Glutamatergic neuron (in vitro differentiated cells): ENCODE results near the gene RAD51B. TPM values are rescaled to one million over a fixed set of nuclear protein-coding genes. Genes with fewer than 3 reads are reported as not detected.

Source experiments
- DNase-seq: peaks from one replicate; pipeline ENCODE4 v3.0.0; 2022
- H3K27ac Mint-ChIP-seq: one replicate; pipeline ENCODE4 v1.8.0; 2020; ENCODE audit warnings: mild to moderate bottlenecking, mixed read lengths, inconsistent platforms; ENCODE audit not compliant: unreplicated experiment
- H3K27me3 Mint-ChIP-seq: one replicate; pipeline ENCODE4 v1.8.0; 2020; ENCODE audit warnings: mild to moderate bottlenecking, moderate library complexity, mixed read lengths, inconsistent platforms; ENCODE audit not compliant: unreplicated experiment
- H3K36me3 Mint-ChIP-seq: one replicate; pipeline ENCODE4 v1.8.0; 2020; ENCODE audit warnings: mild to moderate bottlenecking, mixed read lengths, inconsistent platforms; ENCODE audit not compliant: unreplicated experiment
- H3K4me1 Mint-ChIP-seq: one replicate; pipeline ENCODE4 v1.8.0; 2020; ENCODE audit warnings: mild to moderate bottlenecking, low read depth, mixed read lengths, inconsistent platforms; ENCODE audit not compliant: unreplicated experiment
- H3K4me3 Mint-ChIP-seq: one replicate; pipeline ENCODE4 v1.8.0; 2020; ENCODE audit warnings: mild to moderate bottlenecking, mixed read lengths, inconsistent platforms; ENCODE audit not compliant: unreplicated experiment
- H3K9me3 Mint-ChIP-seq: one replicate; pipeline ENCODE4 v1.8.0; 2020; ENCODE audit warnings: mild to moderate bottlenecking, moderate library complexity, mixed read lengths, inconsistent platforms; ENCODE audit not compliant: unreplicated experiment
- total RNA-seq: library from RNA; stranded (reverse); fragmentation: NEBNext Ultra II Directional; extraction: Animal tissue kit (Norgen Biotek cat#: 25700); gene quantifications from one replicate; pipeline ENCODE4 v1.2.1, GENCODE V29; 2021; ENCODE audit not compliant: unreplicated experiment
- TF ChIP-seq, protein P1 (sequence below): fragments of 200-600 bp; sonication (generic); IDR thresholded peaks from one replicate; pipeline ENCODE4 v1.5.0; 2021; ENCODE audit not compliant: partially characterized antibody, unreplicated experiment

Gene RAD51B
- total RNA-seq, 1 donor from 2014 or later = 9.7 TPM

DNA sequence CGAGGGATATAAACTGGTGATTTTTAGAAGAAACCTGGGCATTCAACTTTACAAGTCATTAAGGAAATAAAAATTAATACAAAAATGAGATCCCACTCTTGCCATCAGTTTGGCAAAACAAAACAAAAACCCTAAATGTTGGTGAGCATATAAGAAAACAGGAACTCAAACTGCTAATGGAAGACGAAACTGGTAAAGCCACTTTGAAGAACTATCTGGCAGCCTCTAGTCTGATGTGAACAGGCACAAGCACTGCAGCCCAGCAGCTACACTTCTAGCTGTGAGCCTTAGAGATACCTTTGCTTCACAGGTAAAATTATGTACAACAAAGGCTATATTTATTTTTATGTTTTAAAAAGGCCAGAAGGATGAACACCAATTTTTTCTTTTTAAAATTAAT lies 513.7 kb downstream of the RAD51B start:
- DNase-seq = no peak
- H3K4me1 Mint-ChIP-seq = no peaks in the 10 kb centered on the region
- H3K9me3 Mint-ChIP-seq = no peaks in the 10 kb centered on the region
- H3K36me3 Mint-ChIP-seq = no peaks in the 10 kb centered on the region
- H3K27me3 Mint-ChIP-seq = no peaks in the 10 kb centered on the region
- TF ChIP-seq, protein P1, sequence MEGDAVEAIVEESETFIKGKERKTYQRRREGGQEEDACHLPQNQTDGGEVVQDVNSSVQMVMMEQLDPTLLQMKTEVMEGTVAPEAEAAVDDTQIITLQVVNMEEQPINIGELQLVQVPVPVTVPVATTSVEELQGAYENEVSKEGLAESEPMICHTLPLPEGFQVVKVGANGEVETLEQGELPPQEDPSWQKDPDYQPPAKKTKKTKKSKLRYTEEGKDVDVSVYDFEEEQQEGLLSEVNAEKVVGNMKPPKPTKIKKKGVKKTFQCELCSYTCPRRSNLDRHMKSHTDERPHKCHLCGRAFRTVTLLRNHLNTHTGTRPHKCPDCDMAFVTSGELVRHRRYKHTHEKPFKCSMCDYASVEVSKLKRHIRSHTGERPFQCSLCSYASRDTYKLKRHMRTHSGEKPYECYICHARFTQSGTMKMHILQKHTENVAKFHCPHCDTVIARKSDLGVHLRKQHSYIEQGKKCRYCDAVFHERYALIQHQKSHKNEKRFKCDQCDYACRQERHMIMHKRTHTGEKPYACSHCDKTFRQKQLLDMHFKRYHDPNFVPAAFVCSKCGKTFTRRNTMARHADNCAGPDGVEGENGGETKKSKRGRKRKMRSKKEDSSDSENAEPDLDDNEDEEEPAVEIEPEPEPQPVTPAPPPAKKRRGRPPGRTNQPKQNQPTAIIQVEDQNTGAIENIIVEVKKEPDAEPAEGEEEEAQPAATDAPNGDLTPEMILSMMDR = no peak
- H3K27ac Mint-ChIP-seq = no peak overlapping the region
- H3K4me3 Mint-ChIP-seq = no peak overlapping the region

DNA sequence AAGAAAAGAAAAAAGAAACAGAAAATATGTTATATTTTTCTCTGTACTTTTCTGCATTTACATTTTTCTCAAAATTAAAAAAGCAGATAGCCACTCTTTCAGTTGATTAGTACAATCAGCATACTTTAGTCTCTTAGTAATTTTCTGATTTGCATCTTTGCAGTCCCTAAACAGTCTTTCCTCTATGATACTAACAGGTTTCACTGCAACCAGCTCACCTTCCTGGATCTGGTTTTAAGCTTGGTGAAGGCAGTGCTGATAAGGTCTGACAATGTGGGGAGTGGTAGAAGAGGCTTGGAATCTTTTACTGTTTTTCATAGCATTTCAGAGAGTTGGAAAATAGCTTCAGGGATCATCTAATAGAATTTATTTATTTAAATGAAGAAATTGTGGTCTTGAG lies 515.7 kb downstream of the RAD51B start:
- TF ChIP-seq, protein P1 = no peak
- no peak for DNase-seq
- Mint-ChIP-seq H3K27me3 (no peaks in the 10 kb centered on the region), H3K4me3 (no peak overlapping the region), H3K36me3 (no peaks in the 10 kb centered on the region), H3K4me1 (peaks cover 1% of the 10 kb centered on the region), H3K27ac (no peak overlapping the region), H3K9me3 (no peaks in the 10 kb centered on the region)

DNA sequence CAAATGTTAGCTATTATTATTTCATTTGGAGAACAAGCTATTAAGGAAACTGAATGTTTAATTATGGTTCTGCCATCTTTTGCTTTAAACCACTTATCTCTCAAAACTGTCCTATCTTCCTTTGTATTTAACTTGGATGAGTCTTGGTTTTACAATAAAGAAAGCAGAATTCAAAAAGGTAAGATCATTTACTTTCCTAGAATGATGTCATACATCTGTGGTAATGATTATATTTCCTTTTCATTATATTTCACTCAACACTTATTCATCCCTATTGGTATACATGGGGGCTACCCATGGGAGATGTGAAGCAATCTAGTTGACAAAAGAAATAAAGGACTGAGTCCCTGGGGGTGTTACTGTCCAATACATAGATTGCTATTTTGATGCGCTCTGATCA lies 516.6 kb downstream of the RAD51B start:
- Mint-ChIP-seq H3K36me3 (no peaks in the 10 kb centered on the region), H3K9me3 (no peaks in the 10 kb centered on the region), H3K4me3 (no peak overlapping the region), H3K27me3 (no peaks in the 10 kb centered on the region), H3K27ac (no peak overlapping the region), H3K4me1 (peaks cover 1% of the 10 kb centered on the region)
- TF ChIP-seq, protein P1 = no peak
- no peak for DNase-seq

DNA sequence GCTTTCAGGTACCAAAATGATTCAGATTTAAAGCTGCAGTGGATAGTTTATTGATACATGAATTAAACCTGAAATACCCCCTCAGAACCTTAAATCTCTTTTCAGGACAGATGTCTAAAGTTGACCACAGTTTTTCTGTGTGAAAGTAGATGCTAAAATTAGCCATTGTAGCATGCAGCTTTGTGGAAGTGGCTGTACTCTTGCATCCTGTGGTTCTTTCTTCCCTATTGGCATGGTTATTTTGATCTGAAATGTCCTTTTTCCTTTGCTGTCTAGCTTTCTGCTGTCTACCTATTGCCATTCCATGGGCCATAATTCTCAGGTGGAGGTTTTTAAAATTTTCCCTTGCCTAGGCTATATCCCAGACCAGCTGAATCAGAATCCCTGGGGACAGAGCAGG lies 517.7 kb downstream of the RAD51B start:
- Mint-ChIP-seq H3K36me3 (no peaks in the 10 kb centered on the region), H3K4me3 (no peak overlapping the region), H3K27me3 (no peaks in the 10 kb centered on the region), H3K4me1 (peaks cover 4% of the 10 kb centered on the region), H3K9me3 (no peaks in the 10 kb centered on the region), H3K27ac (no peak overlapping the region)
- no peak for DNase-seq
- TF ChIP-seq, protein P1 = no peak

DNA sequence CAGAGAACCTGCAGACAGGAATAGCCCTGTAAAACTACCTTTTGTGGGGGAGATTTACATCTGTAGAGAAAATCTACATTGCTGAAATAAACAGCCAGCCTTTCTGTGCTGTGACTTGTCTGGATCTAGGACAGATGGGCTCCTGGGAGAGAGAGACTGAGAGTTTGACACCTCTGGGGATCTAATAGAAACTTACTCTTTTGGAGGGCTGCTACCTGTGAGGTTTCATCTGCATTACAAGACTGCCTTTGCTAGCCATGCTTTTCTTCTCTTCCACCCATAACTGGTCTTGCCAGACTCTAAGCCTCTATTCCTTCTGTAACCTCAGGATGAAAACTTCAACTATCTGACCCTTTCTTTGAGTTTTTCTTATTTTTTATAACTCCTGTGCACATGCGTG lies 520.7 kb downstream of the RAD51B start:
- TF ChIP-seq, protein P1 = no peak
- H3K9me3 Mint-ChIP-seq = no peaks in the 10 kb centered on the region
- peaks cover 4% of the 10 kb centered on the region for H3K4me1 Mint-ChIP-seq
- H3K27me3 Mint-ChIP-seq = no peaks in the 10 kb centered on the region
- H3K36me3 Mint-ChIP-seq = peaks cover 4% of the 10 kb centered on the region
- H3K27ac Mint-ChIP-seq = no peak overlapping the region
- no peak overlapping the region for H3K4me3 Mint-ChIP-seq
- no peak for DNase-seq
